Measurements from ENCODE around the gene MX2.

- TF ChIP-seq CTCF (IDR thresholded peaks at IDR 0.05; ENCODE audit: low read depth, low read length, poor library complexity, severe bottlenecking) (no peak), EZH2phosphoT487 (IDR thresholded peaks at IDR 0.05; ENCODE audit: borderline replicate concordance, low read length) (no peak)
Measured at GRCh38 chr21:41402231-41402630, 40.4 kb downstream of the MX2 start.

Measured in DOHH2 (cell line).